Left lung (tissue), 10 donors: ENCODE data around the gene AASS. TPM values are rescaled to one million over a fixed set of nuclear protein-coding genes. Genes with fewer than 3 reads are reported as not detected.

Experiments used
- ATAC-seq: fragments of 200-7000 bp; cut with Tn5 transposase; one replicate; pipeline ENCODE4 v1.9.1; 2020; ENCODE audit warnings: moderate library complexity
- DNase-seq, 4 donors: peaks; one replicate each; pipeline ENCODE4 v3.0.0-alpha.2; 2013 to 2020
- H3K27ac ChIP-seq, 2 donors: fragments of 200-600 bp; sonication (generic) in 1 of 2; one replicate each; pipeline versions ENCODE4 v1.5.0 to v1.8.0; 2020 to 2021
- H3K27me3 ChIP-seq, 2 donors: fragments of 200-600 bp; sonication (generic) in 1 of 2; one replicate each; pipeline versions ENCODE4 v1.5.0 to v1.8.0; 2020 to 2021
- H3K36me3 ChIP-seq, 2 donors: fragments of 200-600 bp; sonication (generic) in 1 of 2; one replicate each; pipeline versions ENCODE4 v1.5.0 to v1.8.0; 2020 to 2021
- H3K4me1 ChIP-seq, 2 donors: fragments of 200-600 bp; one replicate each; pipeline ENCODE4 v1.8.0; 2021
- H3K4me3 ChIP-seq, 2 donors: fragments of 200-600 bp; sonication (generic) in 1 of 2; one replicate each; pipeline versions ENCODE4 v1.5.0 to v1.8.0; 2020 to 2021; ENCODE audit warnings: mild to moderate bottlenecking in 1 of 2
- H3K9me3 ChIP-seq, 2 donors: fragments of 200-600 bp; sonication (generic) in 1 of 2; one replicate each; pipeline versions ENCODE4 v1.5.0 to v1.8.0; 2020 to 2021
- CTCF ChIP-seq, 2 donors: fragments of 200-600 bp; sonication (generic) in 1 of 2; IDR thresholded peaks; one replicate each; pipeline versions ENCODE4 v1.5.0 to v1.8.0; 2021; ENCODE audit warnings: antibody characterized with exemption in 2 of 2
- intact Hi-C, 2 donors: fragments of 100-400 bp; cut with DNase I; formaldehyde crosslinking; loops; one replicate each; pipeline versions ENCODE4 v1.11.2 to v1.14.2; 2022
- polyA plus RNA-seq, 6 donors: library from polyadenylated mRNA; unstranded; fragments of 120-200 nt; gene quantifications; one replicate each; pipeline ENCODE4 v1.2.1, GENCODE V29; 2013; ENCODE audit not compliant: insufficient read length in 6 of 6
- total RNA-seq, 2 donors: library from RNA; stranded (reverse); fragmentation: NEBNext Ultra II Directional; extraction: Animal tissue kit (Norgen Biotek cat#: 25700); gene quantifications; one replicate each; pipeline ENCODE4 v1.2.1, GENCODE V29; 2021
- donor health status: DM: no; HTN: yes; CAD: no.
- donor health status: DM: no; HTN: no; CAD: no.

Gene AASS
- total and polyA plus RNA-seq, 8 donors = 27.4 to 70.5 (median 59.5) TPM

- H3K36me3 ChIP-seq = no peaks in the 10 kb centered on the region
- no peak for ATAC-seq
- no peaks in the 10 kb centered on the region for H3K27me3 ChIP-seq
- TF ChIP-seq CTCF (IDR thresholded peaks at IDR 0.05) = no peak
- H3K4me1 ChIP-seq = no peaks in the 10 kb centered on the region
- H3K9me3 ChIP-seq = no peaks in the 10 kb centered on the region
- H3K27ac ChIP-seq = no peak overlapping the region
- H3K4me3 ChIP-seq = no peak overlapping the region
- intact Hi-C loops = no loop called here
- no peak for DNase-seq
Measured at GRCh38 chr7:122056977-122057376, 87.1 kb downstream of the AASS start.

- intact Hi-C loops = no loop called here
- no peaks in the 10 kb centered on the region for H3K4me1 ChIP-seq
- no peaks in the 10 kb centered on the region for H3K9me3 ChIP-seq
- TF ChIP-seq CTCF (IDR thresholded peaks at IDR 0.05) = no peak
- ATAC-seq (no peak), DNase-seq (no peak)
- H3K27me3 ChIP-seq = no peaks in the 10 kb centered on the region
- H3K36me3 ChIP-seq = no peaks in the 10 kb centered on the region
- H3K4me3 ChIP-seq = no peak overlapping the region
- H3K27ac ChIP-seq = no peak overlapping the region
Measured at GRCh38 chr7:122055073-122055472, 89.0 kb downstream of the AASS start.

- Histone ChIP-seq H3K27ac (no peak overlapping the region), H3K36me3 (no peaks in the 10 kb centered on the region), H3K9me3 (no peaks in the 10 kb centered on the region), H3K4me3 (no peak overlapping the region), H3K4me1 (no peaks in the 10 kb centered on the region), H3K27me3 (no peaks in the 10 kb centered on the region)
- DNase-seq (no peak), ATAC-seq (no peak)
- no peak for TF ChIP-seq CTCF (IDR thresholded peaks at IDR 0.05)
- intact Hi-C loops = no loop called here
Measured at GRCh38 chr7:122054393-122054792, 89.7 kb downstream of the AASS start.

- H3K9me3 ChIP-seq = no peaks in the 10 kb centered on the region
- no peaks in the 10 kb centered on the region for H3K27me3 ChIP-seq
- H3K4me3 ChIP-seq = no peak overlapping the region
- no peak overlapping the region for H3K27ac ChIP-seq
- no peak for ATAC-seq
- no peaks in the 10 kb centered on the region for H3K36me3 ChIP-seq
- DNase-seq = no peak
- H3K4me1 ChIP-seq = no peaks in the 10 kb centered on the region
- intact Hi-C loops = no loop called here
- no peak for TF ChIP-seq CTCF (IDR thresholded peaks at IDR 0.05)
Measured at GRCh38 chr7:122046402-122046801, 97.6 kb downstream of the AASS start.

- no peaks in the 10 kb centered on the region for H3K4me1 ChIP-seq
Measured at GRCh38 chr7:122040147-122040546, 103.9 kb downstream of the AASS start.

More at GRCh38 chr7:122040147-122040546, 103.9 kb downstream of the AASS start:
- Histone ChIP-seq H3K36me3 (no peaks in the 10 kb centered on the region), H3K27me3 (no peaks in the 10 kb centered on the region), H3K4me3 (no peak overlapping the region), H3K9me3 (no peaks in the 10 kb centered on the region), H3K27ac (no peak overlapping the region)
- ATAC-seq = no peak
- intact Hi-C loops = no loop called here
- no peak for DNase-seq
- TF ChIP-seq CTCF (IDR thresholded peaks at IDR 0.05) = no peak
